ENCODE measurements around the gene KRTAP4-1.

Gene KRTAP4-1

DNA sequence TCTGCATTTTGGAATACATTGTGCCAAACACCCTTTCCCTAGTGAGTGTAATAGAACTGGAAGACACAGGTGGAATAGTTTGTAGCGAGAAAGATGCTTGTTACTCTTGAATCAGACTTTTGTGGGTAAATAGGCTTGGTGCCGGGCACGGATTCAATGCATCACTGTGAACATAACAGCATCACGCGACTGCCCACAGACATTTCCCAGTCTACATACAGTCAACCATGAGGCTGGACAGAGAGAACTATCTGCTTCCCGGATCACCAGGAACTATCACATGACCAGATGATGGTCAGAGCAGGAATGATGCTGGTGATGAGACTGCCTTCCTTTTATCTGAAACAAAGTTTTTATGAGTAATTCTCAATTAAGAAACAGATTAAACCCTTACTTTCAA is 41.3 kb upstream of the KRTAP4-1 start:
- ATAC-seq, result no peak
- TF ChIP-seq, protein P1, sequence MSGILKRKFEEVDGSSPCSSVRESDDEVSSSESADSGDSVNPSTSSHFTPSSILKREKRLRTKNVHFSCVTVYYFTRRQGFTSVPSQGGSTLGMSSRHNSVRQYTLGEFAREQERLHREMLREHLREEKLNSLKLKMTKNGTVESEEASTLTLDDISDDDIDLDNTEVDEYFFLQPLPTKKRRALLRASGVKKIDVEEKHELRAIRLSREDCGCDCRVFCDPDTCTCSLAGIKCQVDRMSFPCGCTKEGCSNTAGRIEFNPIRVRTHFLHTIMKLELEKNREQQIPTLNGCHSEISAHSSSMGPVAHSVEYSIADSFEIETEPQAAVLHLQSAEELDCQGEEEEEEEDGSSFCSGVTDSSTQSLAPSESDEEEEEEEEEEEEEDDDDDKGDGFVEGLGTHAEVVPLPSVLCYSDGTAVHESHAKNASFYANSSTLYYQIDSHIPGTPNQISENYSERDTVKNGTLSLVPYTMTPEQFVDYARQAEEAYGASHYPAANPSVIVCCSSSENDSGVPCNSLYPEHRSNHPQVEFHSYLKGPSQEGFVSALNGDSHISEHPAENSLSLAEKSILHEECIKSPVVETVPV (CRISPR knock-in tag; IDR thresholded peaks at IDR 0.05), result no peak
- TF ChIP-seq SNAI2 (CRISPR knock-in tag; IDR thresholded peaks at IDR 0.05) (no peak), ZNF8 (CRISPR knock-in tag; IDR thresholded peaks at IDR 0.05) (no peak), CSDC2 (CRISPR knock-in tag; IDR thresholded peaks at IDR 0.05) (no peak), BACH2 (CRISPR knock-in tag; IDR thresholded peaks at IDR 0.05; ENCODE audit: borderline replicate concordance) (no peak), TOX (CRISPR knock-in tag; IDR thresholded peaks at IDR 0.05; ENCODE audit: borderline replicate concordance) (no peak), ZC3H10 (CRISPR knock-in tag; IDR thresholded peaks at IDR 0.05) (no peak), ZFP30 (CRISPR knock-in tag; IDR thresholded peaks at IDR 0.05) (no peak), GLIS3 (CRISPR knock-in tag; IDR thresholded peaks at IDR 0.05) (no peak), PPARA (CRISPR knock-in tag; IDR thresholded peaks at IDR 0.05; ENCODE audit: borderline replicate concordance) (no peak), OSR1 (CRISPR knock-in tag; IDR thresholded peaks at IDR 0.05) (no peak), ESRRG (CRISPR knock-in tag; IDR thresholded peaks at IDR 0.05) (no peak)
- TF ChIP-seq, protein P2, sequence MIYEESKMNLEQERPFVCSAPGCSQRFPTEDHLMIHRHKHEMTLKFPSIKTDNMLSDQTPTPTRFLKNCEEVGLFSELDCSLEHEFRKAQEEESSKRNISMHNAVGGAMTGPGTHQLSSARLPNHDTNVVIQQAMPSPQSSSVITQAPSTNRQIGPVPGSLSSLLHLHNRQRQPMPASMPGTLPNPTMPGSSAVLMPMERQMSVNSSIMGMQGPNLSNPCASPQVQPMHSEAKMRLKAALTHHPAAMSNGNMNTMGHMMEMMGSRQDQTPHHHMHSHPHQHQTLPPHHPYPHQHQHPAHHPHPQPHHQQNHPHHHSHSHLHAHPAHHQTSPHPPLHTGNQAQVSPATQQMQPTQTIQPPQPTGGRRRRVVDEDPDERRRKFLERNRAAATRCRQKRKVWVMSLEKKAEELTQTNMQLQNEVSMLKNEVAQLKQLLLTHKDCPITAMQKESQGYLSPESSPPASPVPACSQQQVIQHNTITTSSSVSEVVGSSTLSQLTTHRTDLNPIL (CRISPR knock-in tag; IDR thresholded peaks at IDR 0.05; ENCODE audit: low read depth), result no peak

DNA sequence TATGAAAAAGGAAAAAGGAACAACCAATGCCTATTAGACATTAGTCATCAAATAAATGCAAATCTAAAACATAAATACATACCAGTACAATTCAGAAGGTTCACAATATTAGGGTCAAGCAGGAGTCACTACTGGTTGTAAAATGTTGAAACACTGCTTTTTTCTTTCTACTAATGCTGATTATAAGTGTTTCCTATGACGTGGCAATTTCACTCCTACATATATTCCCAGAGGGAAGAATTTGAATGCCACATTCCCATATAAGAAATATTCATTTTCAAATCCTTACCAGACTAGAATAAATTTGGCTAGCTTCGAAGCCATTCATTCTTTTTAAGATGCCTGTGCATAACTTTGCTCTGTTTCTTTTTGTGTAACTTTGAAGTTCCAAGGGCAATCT is 39.1 kb upstream of the KRTAP4-1 start:
- TF ChIP-seq, protein P3, sequence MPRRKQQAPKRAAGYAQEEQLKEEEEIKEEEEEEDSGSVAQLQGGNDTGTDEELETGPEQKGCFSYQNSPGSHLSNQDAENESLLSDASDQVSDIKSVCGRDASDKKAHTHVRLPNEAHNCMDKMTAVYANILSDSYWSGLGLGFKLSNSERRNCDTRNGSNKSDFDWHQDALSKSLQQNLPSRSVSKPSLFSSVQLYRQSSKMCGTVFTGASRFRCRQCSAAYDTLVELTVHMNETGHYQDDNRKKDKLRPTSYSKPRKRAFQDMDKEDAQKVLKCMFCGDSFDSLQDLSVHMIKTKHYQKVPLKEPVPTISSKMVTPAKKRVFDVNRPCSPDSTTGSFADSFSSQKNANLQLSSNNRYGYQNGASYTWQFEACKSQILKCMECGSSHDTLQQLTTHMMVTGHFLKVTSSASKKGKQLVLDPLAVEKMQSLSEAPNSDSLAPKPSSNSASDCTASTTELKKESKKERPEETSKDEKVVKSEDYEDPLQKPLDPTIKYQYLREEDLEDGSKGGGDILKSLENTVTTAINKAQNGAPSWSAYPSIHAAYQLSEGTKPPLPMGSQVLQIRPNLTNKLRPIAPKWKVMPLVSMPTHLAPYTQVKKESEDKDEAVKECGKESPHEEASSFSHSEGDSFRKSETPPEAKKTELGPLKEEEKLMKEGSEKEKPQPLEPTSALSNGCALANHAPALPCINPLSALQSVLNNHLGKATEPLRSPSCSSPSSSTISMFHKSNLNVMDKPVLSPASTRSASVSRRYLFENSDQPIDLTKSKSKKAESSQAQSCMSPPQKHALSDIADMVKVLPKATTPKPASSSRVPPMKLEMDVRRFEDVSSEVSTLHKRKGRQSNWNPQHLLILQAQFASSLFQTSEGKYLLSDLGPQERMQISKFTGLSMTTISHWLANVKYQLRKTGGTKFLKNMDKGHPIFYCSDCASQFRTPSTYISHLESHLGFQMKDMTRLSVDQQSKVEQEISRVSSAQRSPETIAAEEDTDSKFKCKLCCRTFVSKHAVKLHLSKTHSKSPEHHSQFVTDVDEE (CRISPR knock-in tag; IDR thresholded peaks at IDR 0.05), result no peak
- TF ChIP-seq BACH2 (CRISPR knock-in tag; IDR thresholded peaks at IDR 0.05; ENCODE audit: borderline replicate concordance) (no peak), ESRRG (CRISPR knock-in tag; IDR thresholded peaks at IDR 0.05) (no peak), PPARA (CRISPR knock-in tag; IDR thresholded peaks at IDR 0.05; ENCODE audit: borderline replicate concordance) (no peak), ZNF8 (CRISPR knock-in tag; IDR thresholded peaks at IDR 0.05) (no peak), ZC3H10 (CRISPR knock-in tag; IDR thresholded peaks at IDR 0.05) (no peak), OSR1 (CRISPR knock-in tag; IDR thresholded peaks at IDR 0.05) (no peak), SNAI2 (CRISPR knock-in tag; IDR thresholded peaks at IDR 0.05) (no peak), ARNTL (CRISPR knock-in tag; IDR thresholded peaks at IDR 0.05; ENCODE audit: borderline replicate concordance, low read depth) (no peak), ZFP30 (CRISPR knock-in tag; IDR thresholded peaks at IDR 0.05) (no peak), ZNF70 (CRISPR knock-in tag; IDR thresholded peaks at IDR 0.05) (no peak)
- TF ChIP-seq, protein P4, sequence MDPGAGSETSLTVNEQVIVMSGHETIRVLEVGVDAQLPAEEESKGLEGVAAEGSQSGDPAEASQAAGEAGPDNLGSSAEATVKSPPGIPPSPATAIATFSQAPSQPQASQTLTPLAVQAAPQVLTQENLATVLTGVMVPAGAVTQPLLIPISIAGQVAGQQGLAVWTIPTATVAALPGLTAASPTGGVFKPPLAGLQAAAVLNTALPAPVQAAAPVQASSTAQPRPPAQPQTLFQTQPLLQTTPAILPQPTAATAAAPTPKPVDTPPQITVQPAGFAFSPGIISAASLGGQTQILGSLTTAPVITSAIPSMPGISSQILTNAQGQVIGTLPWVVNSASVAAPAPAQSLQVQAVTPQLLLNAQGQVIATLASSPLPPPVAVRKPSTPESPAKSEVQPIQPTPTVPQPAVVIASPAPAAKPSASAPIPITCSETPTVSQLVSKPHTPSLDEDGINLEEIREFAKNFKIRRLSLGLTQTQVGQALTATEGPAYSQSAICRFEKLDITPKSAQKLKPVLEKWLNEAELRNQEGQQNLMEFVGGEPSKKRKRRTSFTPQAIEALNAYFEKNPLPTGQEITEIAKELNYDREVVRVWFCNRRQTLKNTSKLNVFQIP (CRISPR knock-in tag; IDR thresholded peaks at IDR 0.05; ENCODE audit: borderline replicate concordance, low read depth), result no peak
- TF ChIP-seq, protein P1 (CRISPR knock-in tag; IDR thresholded peaks at IDR 0.05), result no peak
- TF ChIP-seq, protein P2 (CRISPR knock-in tag; IDR thresholded peaks at IDR 0.05; ENCODE audit: low read depth), result no peak
- ATAC-seq, result no peak

DNA sequence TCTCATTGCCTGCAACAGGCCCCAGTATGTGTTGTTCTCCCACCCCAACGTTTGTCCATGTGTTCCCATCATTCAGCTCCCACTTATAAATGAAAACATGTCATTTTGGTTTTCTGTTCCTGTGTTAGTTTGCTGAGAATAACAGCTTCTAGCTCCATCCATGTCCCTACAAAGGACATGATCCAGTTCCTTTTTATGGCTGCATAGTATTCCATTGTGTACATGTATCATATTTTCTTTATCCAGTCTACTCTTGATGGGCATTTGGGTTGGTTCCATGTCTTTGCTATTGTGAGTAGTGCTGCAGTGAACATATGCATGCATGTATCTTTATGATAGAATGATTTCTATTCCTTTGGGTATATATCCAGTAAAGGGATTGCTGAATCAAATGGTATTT is 31.0 kb upstream of the KRTAP4-1 start:
- no peak for TF ChIP-seq CSDC2 (CRISPR knock-in tag; IDR thresholded peaks at IDR 0.05)
- no peak for TF ChIP-seq GLIS3 (CRISPR knock-in tag; IDR thresholded peaks at IDR 0.05)
- TF ChIP-seq ZFP3 (CRISPR knock-in tag; IDR thresholded peaks at IDR 0.05), result no peak
- ATAC-seq, result no peak

Measured in SK-N-SH treated with all-trans-retinoic acid at 6 μM for 48 hours (cell line).